SKM-1 treated with dmso at 0.1 percent for 144 hours (cell line): ENCODE results near the gene MPP4.

Experiments
- DNase-seq: peaks from one replicate; lab custom pipeline; 2025; ENCODE audit not compliant: unreplicated experiment; lab: John Stamatoyannopoulos, UW

The MPP4 gene

GRCh38 chr2:201631041-201631440, 67.4 kb downstream of the MPP4 start:
- DNase-seq: no peak

GRCh38 chr2:201630577-201630976, 67.9 kb downstream of the MPP4 start:
- no peak for DNase-seq

- no peak for DNase-seq
These were observed 69.9 kb downstream of the MPP4 start for GRCh38 chr2:201628545-201628944.

GRCh38 chr2:201622306-201622970, 76.0 kb downstream of the MPP4 start:
- no peak for DNase-seq

- DNase-seq: no peak
These were observed 77.0 kb downstream of the MPP4 start for GRCh38 chr2:201621293-201621999.

- DNase-seq: no peak
These were observed 79.4 kb downstream of the MPP4 start for GRCh38 chr2:201618744-201619662.

GRCh38 chr2:201608021-201608420, 90.4 kb downstream of the MPP4 start:
- no peak for DNase-seq

GRCh38 chr2:201607568-201607967, 90.9 kb downstream of the MPP4 start:
- no peak for DNase-seq

GRCh38 chr2:201600906-201601305, 97.5 kb downstream of the MPP4 start:
- no peak for DNase-seq

- DNase-seq: no peak
These were observed 101.0 kb downstream of the MPP4 start for GRCh38 chr2:201597397-201597796.
